ENCODE data around the gene MRGPRD.

DNA sequence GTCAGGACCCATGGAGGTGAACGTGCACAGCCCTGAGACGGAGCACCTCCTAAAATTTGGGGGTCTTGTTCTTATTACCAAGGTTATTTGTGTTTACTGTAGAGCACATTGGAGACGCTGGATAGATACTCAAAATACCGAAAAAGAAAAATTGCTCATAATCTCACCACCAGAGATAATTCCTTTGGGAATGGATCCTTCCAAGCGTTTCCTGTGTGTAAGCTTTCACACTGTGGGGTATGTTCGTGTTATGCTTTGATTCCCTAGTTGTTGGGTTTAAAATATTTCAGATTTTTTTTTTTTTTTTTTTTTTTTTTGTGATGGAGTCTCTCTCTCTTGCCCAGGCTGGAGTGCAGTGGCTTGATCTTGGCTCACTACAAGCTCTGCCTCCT lies 14.1 kb upstream of the MRGPRD start:
- TF ChIP-seq, protein P1, sequence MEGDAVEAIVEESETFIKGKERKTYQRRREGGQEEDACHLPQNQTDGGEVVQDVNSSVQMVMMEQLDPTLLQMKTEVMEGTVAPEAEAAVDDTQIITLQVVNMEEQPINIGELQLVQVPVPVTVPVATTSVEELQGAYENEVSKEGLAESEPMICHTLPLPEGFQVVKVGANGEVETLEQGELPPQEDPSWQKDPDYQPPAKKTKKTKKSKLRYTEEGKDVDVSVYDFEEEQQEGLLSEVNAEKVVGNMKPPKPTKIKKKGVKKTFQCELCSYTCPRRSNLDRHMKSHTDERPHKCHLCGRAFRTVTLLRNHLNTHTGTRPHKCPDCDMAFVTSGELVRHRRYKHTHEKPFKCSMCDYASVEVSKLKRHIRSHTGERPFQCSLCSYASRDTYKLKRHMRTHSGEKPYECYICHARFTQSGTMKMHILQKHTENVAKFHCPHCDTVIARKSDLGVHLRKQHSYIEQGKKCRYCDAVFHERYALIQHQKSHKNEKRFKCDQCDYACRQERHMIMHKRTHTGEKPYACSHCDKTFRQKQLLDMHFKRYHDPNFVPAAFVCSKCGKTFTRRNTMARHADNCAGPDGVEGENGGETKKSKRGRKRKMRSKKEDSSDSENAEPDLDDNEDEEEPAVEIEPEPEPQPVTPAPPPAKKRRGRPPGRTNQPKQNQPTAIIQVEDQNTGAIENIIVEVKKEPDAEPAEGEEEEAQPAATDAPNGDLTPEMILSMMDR (IDR thresholded peaks at IDR 0.05; ENCODE audit: low read length): no peak
- TF ChIP-seq EZH2 (optimal IDR thresholded peaks at IDR 0.05; ENCODE audit: low read depth, low read length): no peak
